Smooth muscle cell (in vitro differentiated cells): Measurements from ENCODE around the gene HOXD3. TPM values are rescaled to one million over a fixed set of nuclear protein-coding genes. Genes with fewer than 3 reads are reported as not detected.

Experiments used
- DNase-seq: peaks from one replicate; lab custom pipeline; 2025; ENCODE audit not compliant: unreplicated experiment; lab: John Stamatoyannopoulos, UW
- H2AFZ ChIP-seq: fragments of 200-600 bp; sonication (generic); 2 replicates; pipeline ENCODE4 v1.6.0; 2016; ENCODE audit warnings: antibody characterized with exemption, low read depth, mild to moderate bottlenecking
- H3F3A ChIP-seq: fragments of 200-600 bp; sonication (generic); 2 replicates; pipeline ENCODE4 v1.6.0; 2017; ENCODE audit warnings: antibody characterized with exemption, low read depth
- H3K27ac ChIP-seq: fragments of 200-600 bp; sonication (generic); 2 replicates; pipeline ENCODE4 v1.5.1; 2016; ENCODE audit warnings: low read depth, mild to moderate bottlenecking
- H3K27me3 ChIP-seq: fragments of 200-600 bp; sonication (generic); 2 replicates; pipeline ENCODE4 v1.6.1; 2016; ENCODE audit warnings: low read depth, mild to moderate bottlenecking
- H3K36me3 ChIP-seq: fragments of 200-600 bp; sonication (generic); 2 replicates; pipeline ENCODE4 v1.5.1; 2016; ENCODE audit warnings: low read depth
- H3K4me1 ChIP-seq: fragments of 200-600 bp; sonication (generic); 2 replicates; pipeline ENCODE4 v1.5.1; 2016; ENCODE audit warnings: low read depth
- H3K4me2 ChIP-seq: fragments of 200-600 bp; sonication (generic); 2 replicates; pipeline ENCODE4 v1.6.0; 2016; ENCODE audit warnings: mild to moderate bottlenecking
- H3K4me3 ChIP-seq: fragments of 200-600 bp; sonication (generic); 2 replicates; pipeline ENCODE4 v1.5.1; 2016; ENCODE audit warnings: mild to moderate bottlenecking
- H3K79me2 ChIP-seq: fragments of 200-600 bp; sonication (generic); 2 replicates; pipeline ENCODE4 v1.6.0; 2016; ENCODE audit warnings: low read depth, mild to moderate bottlenecking
- H3K9ac ChIP-seq: fragments of 200-600 bp; sonication (generic); 2 replicates; pipeline ENCODE4 v1.6.0; 2016; ENCODE audit warnings: low read depth
- H3K9me3 ChIP-seq: fragments of 200-600 bp; sonication (generic); replicated peaks from 2 replicates; pipeline ENCODE4 v1.5.1; 2016; ENCODE audit warnings: low read depth
- H4K20me1 ChIP-seq: fragments of 200-600 bp; sonication (generic); 2 replicates; pipeline ENCODE4 v1.6.0; 2016; ENCODE audit warnings: low read depth
- WGBS: methylation state at CpG from one replicate; pipeline ENCODE4 v1.1.7; 2016; ENCODE audit warnings: low lambda C conversion rate; 5-methylcytosine and 5-hydroxymethylcytosine counted together
- polyA plus RNA-seq: library from polyadenylated mRNA; unstranded; fragments of >200 nt; fragmentation: Nextera tagmentation; extraction: Ambion mirVana; gene quantifications from 2 replicates; pipeline ENCODE4 v1.2.1, GENCODE V29; 2016
- total RNA-seq: library from RNA; depleted of rRNA; stranded (reverse); fragments of >200 nt; gene quantifications from 2 replicates; pipeline ENCODE4 v1.2.3, GENCODE V29; 2014
- TF ChIP-seq, protein P1 (sequence below): fragments of 200-600 bp; sonication (generic); IDR thresholded peaks from 2 replicates; pipeline ENCODE4 v1.5.1; 2017; ENCODE audit warnings: borderline replicate concordance, mild to moderate bottlenecking, antibody characterized with exemption; ENCODE audit not compliant: insufficient read depth, poor library complexity, severe bottlenecking

Gene HOXD3
- total and polyA plus RNA-seq, 2 experiments from 2014 or later = not detected

DNA sequence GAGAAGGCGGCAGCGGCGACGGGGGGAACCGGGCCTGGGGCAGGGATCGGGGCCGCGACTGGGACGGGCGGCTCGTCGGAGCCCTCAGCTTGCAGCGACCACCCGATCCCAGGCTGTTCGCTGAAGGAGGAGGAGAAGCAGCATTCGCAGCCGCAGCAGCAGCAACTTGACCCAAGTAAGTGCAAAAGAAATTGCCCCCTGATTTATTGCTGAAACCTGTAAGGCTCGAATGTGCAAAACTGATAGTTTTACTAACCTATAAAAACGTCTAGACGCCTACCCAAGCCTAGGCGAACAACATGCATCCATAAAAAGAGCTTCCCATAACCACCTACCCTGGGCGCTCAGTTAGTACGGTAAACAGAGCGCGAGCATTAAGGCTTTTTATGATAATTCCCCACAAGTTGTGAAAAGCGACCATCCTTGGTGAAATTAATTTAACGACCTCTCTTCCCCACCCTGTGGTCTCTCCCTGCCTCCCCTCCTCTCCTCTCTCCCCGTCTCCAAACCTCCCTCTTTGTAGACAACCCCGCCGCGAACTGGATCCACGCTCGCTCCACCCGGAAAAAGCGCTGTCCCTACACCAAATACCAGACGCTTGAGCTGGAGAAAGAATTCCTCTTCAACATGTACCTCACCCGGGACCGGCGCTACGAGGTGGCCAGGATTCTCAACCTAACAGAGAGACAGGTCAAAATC, 33.5 kb upstream of the HOXD3 start:
- H3K9ac ChIP-seq = no peak overlapping the region
- H3K79me2 ChIP-seq = no peaks in the 10 kb centered on the region
- no peaks in the 10 kb centered on the region for H3K36me3 ChIP-seq
- H3K4me3 ChIP-seq = peak overlapping the region; percentile 45
- peaks cover 58% of the 10 kb centered on the region for H4K20me1 ChIP-seq
- no peak overlapping the region for H2AFZ ChIP-seq
- peaks cover 100% of the 10 kb centered on the region for H3K27me3 ChIP-seq
- no peak overlapping the region for H3K27ac ChIP-seq
- peak overlapping the region; percentile 87 for H3K4me2 ChIP-seq
- H3K9me3 ChIP-seq = no peaks in the 10 kb centered on the region
- H3F3A ChIP-seq = no peaks in the 10 kb centered on the region
- no peaks in the 10 kb centered on the region for H3K4me1 ChIP-seq
- 13% methylated on average over 38 of the region's 40 CpGs for WGBS
- TF ChIP-seq, protein P1, sequence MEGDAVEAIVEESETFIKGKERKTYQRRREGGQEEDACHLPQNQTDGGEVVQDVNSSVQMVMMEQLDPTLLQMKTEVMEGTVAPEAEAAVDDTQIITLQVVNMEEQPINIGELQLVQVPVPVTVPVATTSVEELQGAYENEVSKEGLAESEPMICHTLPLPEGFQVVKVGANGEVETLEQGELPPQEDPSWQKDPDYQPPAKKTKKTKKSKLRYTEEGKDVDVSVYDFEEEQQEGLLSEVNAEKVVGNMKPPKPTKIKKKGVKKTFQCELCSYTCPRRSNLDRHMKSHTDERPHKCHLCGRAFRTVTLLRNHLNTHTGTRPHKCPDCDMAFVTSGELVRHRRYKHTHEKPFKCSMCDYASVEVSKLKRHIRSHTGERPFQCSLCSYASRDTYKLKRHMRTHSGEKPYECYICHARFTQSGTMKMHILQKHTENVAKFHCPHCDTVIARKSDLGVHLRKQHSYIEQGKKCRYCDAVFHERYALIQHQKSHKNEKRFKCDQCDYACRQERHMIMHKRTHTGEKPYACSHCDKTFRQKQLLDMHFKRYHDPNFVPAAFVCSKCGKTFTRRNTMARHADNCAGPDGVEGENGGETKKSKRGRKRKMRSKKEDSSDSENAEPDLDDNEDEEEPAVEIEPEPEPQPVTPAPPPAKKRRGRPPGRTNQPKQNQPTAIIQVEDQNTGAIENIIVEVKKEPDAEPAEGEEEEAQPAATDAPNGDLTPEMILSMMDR = no peak
- DNase-seq = no peak

- no peak overlapping the region for H3K4me3 ChIP-seq
- no peaks in the 10 kb centered on the region for H3K36me3 ChIP-seq
- no peaks in the 10 kb centered on the region for H3K9me3 ChIP-seq
- no peak overlapping the region for H2AFZ ChIP-seq
- DNase-seq = no peak
- no peak overlapping the region for H3K9ac ChIP-seq
- H3K79me2 ChIP-seq = no peaks in the 10 kb centered on the region
- no peak overlapping the region for H3K27ac ChIP-seq
- WGBS = 45% methylated on average over 32 of the region's 34 CpGs
- peaks cover 3% of the 10 kb centered on the region for H3K4me1 ChIP-seq
- no peaks in the 10 kb centered on the region for H3F3A ChIP-seq
- H3K4me2 ChIP-seq = no peak overlapping the region
- TF ChIP-seq, protein P1 = no peak
- peaks cover 51% of the 10 kb centered on the region for H4K20me1 ChIP-seq
- H3K27me3 ChIP-seq = peaks cover 100% of the 10 kb centered on the region
Observed at GRCh38 chr2:176124110-176124946, 32.8 kb upstream of the HOXD3 start.

DNA sequence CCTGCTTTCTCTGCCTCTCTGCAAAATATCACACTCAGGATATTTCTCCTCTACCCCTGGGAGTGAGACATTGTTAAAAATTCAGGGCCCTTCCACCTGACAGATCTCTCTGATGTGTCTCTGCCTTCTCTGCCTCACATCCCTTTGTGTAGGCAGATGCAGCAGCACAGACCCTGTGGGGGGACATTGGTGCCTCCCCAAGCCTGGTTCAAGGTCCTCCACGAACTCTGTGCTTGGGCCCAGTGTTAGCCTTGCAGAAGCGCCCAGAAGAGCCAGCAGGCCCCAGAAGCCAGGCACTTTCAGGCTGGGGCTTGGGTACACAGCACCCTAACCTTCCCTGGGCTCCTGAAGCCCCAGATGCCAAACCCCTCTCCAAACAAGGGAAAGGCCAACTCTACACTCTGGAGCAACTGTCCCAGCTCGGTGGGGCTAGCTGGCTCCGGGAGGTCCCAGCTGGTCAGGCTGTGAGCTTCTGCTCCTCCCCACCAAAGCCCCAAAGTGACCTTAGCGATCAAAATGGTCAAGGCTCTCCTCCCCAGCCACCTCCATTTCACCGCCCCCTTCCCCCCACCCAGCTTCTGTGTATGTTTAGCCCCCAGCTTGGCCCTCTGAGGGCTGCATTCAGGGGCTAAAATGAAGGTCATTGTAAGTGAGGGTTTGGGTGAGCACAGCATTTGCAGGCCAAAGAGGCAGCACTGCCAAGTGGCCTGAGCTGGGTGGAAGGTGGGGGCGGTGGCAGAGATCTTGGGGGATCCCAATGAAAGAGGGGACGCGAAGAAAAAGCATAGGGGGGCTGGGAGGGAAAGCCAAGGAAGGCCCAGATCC, 31.9 kb upstream of the HOXD3 start:
- Histone ChIP-seq H3K4me3 (no peak overlapping the region), H4K20me1 (peaks cover 43% of the 10 kb centered on the region), H2AFZ (no peak overlapping the region), H3K27me3 (peaks cover 98% of the 10 kb centered on the region), H3K27ac (no peak overlapping the region), H3K9ac (no peak overlapping the region), H3K36me3 (no peaks in the 10 kb centered on the region), H3K79me2 (no peaks in the 10 kb centered on the region), H3F3A (no peaks in the 10 kb centered on the region), H3K4me2 (no peak overlapping the region), H3K9me3 (no peaks in the 10 kb centered on the region), H3K4me1 (peaks cover 7% of the 10 kb centered on the region)
- TF ChIP-seq, protein P1 = no peak
- 46% methylated on average over 8 of the region's 9 CpGs for WGBS
- DNase-seq = no peak
